Gastroesophageal sphincter (tissue), 3 donors: ENCODE results near the gene DHRS13.

Experiments used
- CTCF ChIP-seq, 4 experiments: fragments of 200-600 bp in 2 of 4; fragments of 450-650 bp in 2 of 4; sonication (generic) in 1 of 4; IDR thresholded peaks; one replicate each; pipeline ENCODE4 v1.5.1; 2017 to 2019; ENCODE audit warnings: antibody characterized with exemption in 4 of 4, mild to moderate bottlenecking in 2 of 4, moderate library complexity in 2 of 4
- EP300 ChIP-seq: sonication (generic); formaldehyde crosslinking; IDR thresholded peaks from one replicate; pipeline ENCODE4 v1.6.1; 2017; ENCODE audit warnings: antibody characterized with exemption, mild to moderate bottlenecking
- POLR2AphosphoS5 ChIP-seq: sonication (generic); formaldehyde crosslinking; IDR thresholded peaks from one replicate; pipeline ENCODE4 v1.6.1; 2017; ENCODE audit warnings: antibody characterized with exemption

GRCh38 chr17:28904800-28905199, 1.9 kb upstream of the DHRS13 start:
- TF ChIP-seq CTCF (IDR thresholded peaks at IDR 0.05) (no peak), EP300 (no peak), POLR2AphosphoS5 (no peak)
